LNCaP clone FGC (cell line): Measurements from ENCODE around the gene ERF.
A peak's percentile ranks its signal among the peaks of the same experiment; 100 is the strongest.

Experiments
- DNase-seq: peaks from one replicate; pipeline ENCODE4 v3.0.0-alpha.2; 2011; ENCODE audit warnings: low read depth
- H3K4me3 ChIP-seq: 2 replicates; pipeline ENCODE4 v1.5.1; 2011; ENCODE audit warnings: mild to moderate bottlenecking, low read depth, low read length, control low read depth
- CTCF ChIP-seq: IDR thresholded peaks from 2 replicates; pipeline ENCODE4 v1.5.1; 2012; ENCODE audit warnings: mild to moderate bottlenecking; ENCODE audit not compliant: control insufficient read depth, insufficient read depth; ENCODE audit errors: extremely low read depth

ERF gene

GRCh38 chr19:42214810-42215485 lies 40.0 kb downstream of the ERF start:
- H3K4me3 ChIP-seq = no peak overlapping the region
- DNase-seq = no peak
- no peak for TF ChIP-seq CTCF

GRCh38 chr19:42212886-42213285 lies 42.0 kb downstream of the ERF start:
- no peak overlapping the region for H3K4me3 ChIP-seq
- no peak for DNase-seq
- no peak for TF ChIP-seq CTCF

- TF ChIP-seq CTCF = no peak
- DNase-seq = peak; percentile 30
- H3K4me3 ChIP-seq = no peak overlapping the region
Observed at GRCh38 chr19:42208612-42209011, 46.3 kb downstream of the ERF start.

GRCh38 chr19:42207767-42208271 lies 47.1 kb downstream of the ERF start:
- H3K4me3 ChIP-seq = no peak overlapping the region
- DNase-seq = no peak
- no peak for TF ChIP-seq CTCF

- no peak for DNase-seq
- TF ChIP-seq CTCF = no peak
- no peak overlapping the region for H3K4me3 ChIP-seq
Observed at GRCh38 chr19:42206871-42207755, 47.8 kb downstream of the ERF start.

- no peak overlapping the region for H3K4me3 ChIP-seq
- DNase-seq = no peak
- no peak for TF ChIP-seq CTCF
Observed at GRCh38 chr19:42204664-42205063, 50.3 kb downstream of the ERF start.

GRCh38 chr19:42203700-42204099 lies 51.2 kb downstream of the ERF start:
- no peak for TF ChIP-seq CTCF
- no peak for DNase-seq
- no peak overlapping the region for H3K4me3 ChIP-seq
